HepG2 (cell line): ENCODE data around the gene SPTAN1. TPM values are rescaled to one million over a fixed set of nuclear protein-coding genes. Genes with fewer than 3 reads are reported as not detected.

ENCODE experiments used
- ATAC-seq: fragments of 200-7000 bp; cut with Tn5 transposase; 3 replicates; pipeline ENCODE4 v1.9.1; 2020; ENCODE audit warnings: mild to moderate bottlenecking, moderate library complexity
- BruUV-seq: library from RNA; stranded (reverse); fragments of 400-500 nt; replicated peaks from 2 replicates; lab custom pipeline; 2021; lab: Mats Ljungman, UMichigan
- CTCF ChIA-PET: fragments of 300-600 bp; formaldehyde crosslinking; extraction: SDS; loops from one replicate; lab custom pipeline; 2021; ENCODE audit warnings: low total read pairs, inconsistent platforms, low intra/inter-chr PET ratio; lab: Yijun Ruan, JAX
- POLR2A ChIA-PET: fragments of 350-600 bp; sonication (Branson Sonifier 250); formaldehyde crosslinking; loops from one replicate; lab custom pipeline; 2020; ENCODE audit warnings: antibody characterized with exemption, inconsistent platforms; lab: Yijun Ruan, JAX
- DNase-seq: peaks from one replicate; pipeline ENCODE4 v3.0.0-alpha.2; 2015; ENCODE audit warnings: low spot score
- FAIRE-seq: peaks from 3 replicates; lab custom pipeline; 2011; peaks lifted over from hg19 to GRCh38; lab: Jason Lieb, UNC
- H2AFZ ChIP-seq: one replicate; pipeline ENCODE4 v1.6.1; 2011; ENCODE audit warnings: low read length, inconsistent platforms
- H3K27ac ChIP-seq: fragments of 300-600 bp; 3 replicates; pipeline ENCODE4 v1.8.0; 2011; ENCODE audit warnings: mixed run types, mild to moderate bottlenecking, mixed read lengths, low read length, inconsistent platforms; ENCODE audit not compliant: insufficient read depth; ENCODE audit errors: extremely low read length
- H3K27me3 ChIP-seq, 2 experiments: fragments of 200-600 bp in 1 of 2; 2 replicates in 1 of 2; 3 replicates in 1 of 2; pipeline versions ENCODE4 v1.6.0 to v1.8.0; 2011; ENCODE audit warnings: low read length in 2 of 2, mild to moderate bottlenecking in 2 of 2, moderate library complexity in 2 of 2, inconsistent platforms in 1 of 2; ENCODE audit not compliant: insufficient read depth in 2 of 2, control insufficient read depth in 1 of 2
- H3K36me3 ChIP-seq, 2 experiments: fragments of 200-600 bp in 1 of 2; replicated peaks in 1 of 2; 2 replicates in 1 of 2; 3 replicates in 1 of 2; pipeline versions ENCODE4 v1.5.1 to v1.8.0; 2011; ENCODE audit warnings: low read length in 2 of 2, inconsistent platforms in 1 of 2; ENCODE audit not compliant: insufficient read depth in 2 of 2, control insufficient read depth in 1 of 2
- H3K4me1 ChIP-seq: 2 replicates; pipeline ENCODE4 v1.5.1; 2012; ENCODE audit warnings: low read length, inconsistent platforms; ENCODE audit not compliant: insufficient read depth
- H3K4me2 ChIP-seq: 2 replicates; pipeline ENCODE4 v1.6.0; 2011; ENCODE audit warnings: low read depth, low read length, inconsistent platforms
- H3K4me3 ChIP-seq, 3 experiments: fragments of 200-600 bp in 1 of 3; sonication (generic), shearing (Covaris generic) in 1 of 3; replicated peaks in 1 of 3; 2 replicates each; pipeline ENCODE4 v1.5.1; 2011 to 2016; ENCODE audit warnings: low read length in 3 of 3, inconsistent platforms in 2 of 3, low read depth in 2 of 3, mild to moderate bottlenecking in 2 of 3, control low read depth in 1 of 3, mixed read lengths in 1 of 3; ENCODE audit not compliant: insufficient read depth in 1 of 3
- H3K79me2 ChIP-seq: one replicate; pipeline ENCODE4 v1.6.1; 2011; ENCODE audit warnings: low read length, inconsistent platforms; ENCODE audit not compliant: insufficient read depth
- H3K9ac ChIP-seq: 2 replicates; pipeline ENCODE4 v1.6.0; 2011; ENCODE audit warnings: mild to moderate bottlenecking, low read depth, low read length, inconsistent platforms; ENCODE audit not compliant: insufficient read depth
- H3K9me3 ChIP-seq: 2 replicates; pipeline ENCODE4 v1.5.1; 2012; ENCODE audit warnings: mild to moderate bottlenecking, low read length
- H4K20me1 ChIP-seq: 2 replicates; pipeline ENCODE4 v1.6.0; 2011; ENCODE audit warnings: inconsistent platforms, mild to moderate bottlenecking, low read length, moderate library complexity; ENCODE audit not compliant: insufficient read depth
- ELF3 ChIP-seq: IDR thresholded peaks from 2 replicates; pipeline ENCODE4 v1.6.1; 2016; ENCODE audit warnings: missing genetic modification reagents, missing compliant biosample characterization
- GFI1 ChIP-seq: sonication (generic); formaldehyde crosslinking; IDR thresholded peaks from 2 replicates; pipeline ENCODE4 v1.5.0; 2020; ENCODE audit warnings: missing genetic modification reagents, mild to moderate bottlenecking, borderline replicate concordance
- ZC3H4 ChIP-seq: sonication (generic); formaldehyde crosslinking; IDR thresholded peaks from 2 replicates; pipeline ENCODE4 v1.4.0; 2020; ENCODE audit warnings: missing genetic modification reagents, borderline replicate concordance
- ZFP41 ChIP-seq: sonication (generic); formaldehyde crosslinking; IDR thresholded peaks from 2 replicates; pipeline ENCODE4 v1.4.0; 2020; ENCODE audit warnings: mild to moderate bottlenecking, missing genetic modification reagents, borderline replicate concordance
- ZNF709 ChIP-seq: sonication (generic); formaldehyde crosslinking; IDR thresholded peaks from 2 replicates; pipeline ENCODE4 v1.5.0; 2020; ENCODE audit warnings: mild to moderate bottlenecking, missing genetic modification reagents
- ZNF761 ChIP-seq: sonication (generic); formaldehyde crosslinking; conservative IDR thresholded peaks from 2 replicates; pipeline ENCODE4 v1.4.0; 2020; ENCODE audit warnings: mild to moderate bottlenecking, missing genetic modification reagents
- ZNF772 ChIP-seq: sonication (generic); formaldehyde crosslinking; IDR thresholded peaks from 2 replicates; pipeline ENCODE4 v1.5.0; 2020; ENCODE audit warnings: mild to moderate bottlenecking, missing genetic modification reagents
- ZNF850 ChIP-seq: sonication (generic); formaldehyde crosslinking; conservative IDR thresholded peaks from 2 replicates; pipeline ENCODE4 v1.9.0; 2021; ENCODE audit warnings: mild to moderate bottlenecking, missing genetic modification reagents
- ZSCAN22 ChIP-seq: sonication (generic); formaldehyde crosslinking; IDR thresholded peaks from 2 replicates; pipeline ENCODE4 v1.4.0; 2020; ENCODE audit warnings: mild to moderate bottlenecking, missing genetic modification reagents
- WGBS: methylation state at CpG from one replicate; pipeline ENCODE4 v1.1.6; 2017; ENCODE audit warnings: low lambda C conversion rate; 5-methylcytosine and 5-hydroxymethylcytosine counted together
- in situ Hi-C: cut with HindIII; loops from 2 replicates; pipeline ENCODE4 v1.10.0; 2017; ENCODE audit warnings: low pct_unique_long_range_greater_than_20kb; ENCODE audit not compliant: extremely low pct_ligation_motif_present
- intact Hi-C: fragments of 100-400 bp; cut with micrococcal nuclease; formaldehyde crosslinking; loops from one replicate; pipeline ENCODE4 v1.10.0; 2022; ENCODE audit not compliant: unreplicated experiment
- polyA plus RNA-seq, 8 experiments: library from polyadenylated mRNA; depleted of rRNA in 3 of 8; stranded (reverse) in 7 of 8; unstranded in 1 of 8; fragments of >200 nt; fragmentation: Illumina TruSeq in 4 of 8; extraction: Trizol in 4 of 8; gene quantifications; 2 replicates each; pipeline versions ENCODE4 v1.2.1 to v1.2.3, GENCODE V29; 2011 to 2016; ENCODE audit warnings: low read depth in 4 of 8, missing spikeins in 1 of 8, mixed read lengths in 1 of 8; ENCODE audit not compliant: insufficient read depth in 1 of 8
- total RNA-seq, 5 experiments: library from RNA; depleted of rRNA; stranded (reverse); fragments of >200 nt; fragmentation: Illumina TruSeq; extraction: Trizol; gene quantifications; 2 replicates each; pipeline ENCODE4 v1.2.3, GENCODE V29; 2016; ENCODE audit warnings: low read depth in 1 of 5
- TF ChIP-seq, protein P1 (sequence below): sonication (generic); formaldehyde crosslinking; IDR thresholded peaks from 2 replicates; pipeline ENCODE4 v1.4.0; 2020; ENCODE audit warnings: missing genetic modification reagents, low read depth, mild to moderate bottlenecking, borderline replicate concordance
- TF ChIP-seq, protein P2 (sequence below): sonication (generic); formaldehyde crosslinking; IDR thresholded peaks from 2 replicates; pipeline ENCODE4 v1.5.0; 2020; ENCODE audit warnings: mild to moderate bottlenecking, missing genetic modification reagents, borderline replicate concordance

Gene SPTAN1
- total and polyA plus RNA-seq, 2 of the 13 experiments (the other 11 are each of a cell fraction or from before 2014, with no cell fraction given), result 106 to 111 TPM

GRCh38 chr9:128553728-128554127 is 1.3 kb downstream of the SPTAN1 start:
- Histone ChIP-seq H3K9ac (peak overlapping the region; percentile 85; the same call in 1 of the 2 replicates), H3K27ac (peak overlapping the region; percentile 67), H3K4me2 (peak overlapping the region; percentile 84), H2AFZ (no peak overlapping the region), H3K36me3 (no peaks in the 10 kb centered on the region), H3K4me3 (peak overlapping the region; percentile 87 to 95 (median 90); a peak in 5 of 6 replicates), H4K20me1 (peaks cover 26% of the 10 kb centered on the region), H3K4me1 (peaks cover 79% of the 10 kb centered on the region), H3K27me3 (no peaks in the 10 kb centered on the region; a peak in 1 of 5 replicates), H3K9me3 (no peaks in the 10 kb centered on the region), H3K79me2 (peaks cover 49% of the 10 kb centered on the region)
- TF ChIP-seq ZNF761, result no peak
- no peak for TF ChIP-seq ZNF709 (CRISPR knock-in tag)
- no peak for TF ChIP-seq ELF3 (CRISPR knock-in tag)
- TF ChIP-seq ZFP41 (CRISPR knock-in tag), result no peak
- no peak for TF ChIP-seq GFI1
- TF ChIP-seq, protein P1, sequence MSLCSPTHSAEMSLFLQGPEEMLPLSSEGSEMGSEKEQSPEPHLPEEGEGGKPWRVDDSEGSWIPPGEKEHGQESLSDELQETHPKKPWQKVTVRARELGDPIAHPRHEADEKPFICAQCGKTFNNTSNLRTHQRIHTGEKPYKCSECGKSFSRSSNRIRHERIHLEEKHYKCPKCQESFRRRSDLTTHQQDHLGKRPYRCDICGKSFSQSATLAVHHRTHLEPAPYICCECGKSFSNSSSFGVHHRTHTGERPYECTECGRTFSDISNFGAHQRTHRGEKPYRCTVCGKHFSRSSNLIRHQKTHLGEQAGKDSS, result no peak
- TF ChIP-seq ZC3H4, result no peak
- TF ChIP-seq, protein P2, sequence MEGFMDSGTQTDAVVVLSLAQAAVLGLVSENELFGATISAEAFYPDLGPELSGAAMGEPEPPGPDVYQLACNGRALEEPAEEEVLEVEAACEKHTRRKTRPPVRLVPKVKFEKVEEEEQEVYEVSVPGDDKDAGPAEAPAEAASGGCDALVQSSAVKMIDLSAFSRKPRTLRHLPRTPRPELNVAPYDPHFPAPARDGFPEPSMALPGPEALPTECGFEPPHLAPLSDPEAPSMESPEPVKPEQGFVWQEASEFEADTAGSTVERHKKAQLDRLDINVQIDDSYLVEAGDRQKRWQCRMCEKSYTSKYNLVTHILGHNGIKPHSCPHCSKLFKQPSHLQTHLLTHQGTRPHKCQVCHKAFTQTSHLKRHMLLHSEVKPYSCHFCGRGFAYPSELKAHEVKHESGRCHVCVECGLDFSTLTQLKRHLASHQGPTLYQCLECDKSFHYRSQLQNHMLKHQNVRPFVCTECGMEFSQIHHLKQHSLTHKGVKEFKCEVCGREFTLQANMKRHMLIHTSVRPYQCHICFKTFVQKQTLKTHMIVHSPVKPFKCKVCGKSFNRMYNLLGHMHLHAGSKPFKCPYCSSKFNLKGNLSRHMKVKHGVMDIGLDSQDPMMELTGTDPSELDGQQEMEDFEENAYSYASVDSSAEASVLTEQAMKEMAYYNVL (CRISPR knock-in tag), result no peak
- no peak for TF ChIP-seq ZSCAN22 (CRISPR knock-in tag)
- TF ChIP-seq ZNF850, result no peak
- TF ChIP-seq ZNF772 (CRISPR knock-in tag), result no peak
- intact Hi-C loops (loop anchor here (2.0 to 5.0 kb wide), 2 partner anchors 51 to 83 kb away; partner anchors contain the start of gene GLE1), in situ Hi-C loops (no loop called here)
- ChIA-PET POLR2A (interaction anchor here (0.7 to 3.1 kb wide), 4 partner anchors 11 to 96 kb away, joined by 3 to 13 read pairs (median 6); partner anchors contain the start of gene GLE1), CTCF (no interaction called here)
- WGBS, result 43% methylated on average over 6 of the region's 6 CpGs
- ATAC-seq, result no peak
- TSS peak; percentile 61 for BruUV-seq
- no peak for FAIRE-seq
- DNase-seq, result no peak
